Right forelimb (tissue), 1 donor: ENCODE data around the gene HLA-DQB1.

ENCODE experiments used
- DNase-seq: peaks from one replicate; pipeline ENCODE4 v3.0.0-alpha.2; 2018

HLA-DQB1 gene

GRCh38 chr6:32624565-32624964, 41.9 kb downstream of the HLA-DQB1 start:
- DNase-seq = no peak

- DNase-seq = no peak
Measured at GRCh38 chr6:32623693-32624092, 42.8 kb downstream of the HLA-DQB1 start.

GRCh38 chr6:32622545-32623401, 43.7 kb downstream of the HLA-DQB1 start:
- DNase-seq = no peak

GRCh38 chr6:32621372-32621771, 45.1 kb downstream of the HLA-DQB1 start:
- DNase-seq = no peak

GRCh38 chr6:32617751-32618150, 48.7 kb downstream of the HLA-DQB1 start:
- DNase-seq = no peak

- no peak for DNase-seq
Measured at GRCh38 chr6:32615885-32616532, 50.4 kb downstream of the HLA-DQB1 start.

GRCh38 chr6:32614366-32615081, 51.9 kb downstream of the HLA-DQB1 start:
- DNase-seq = no peak

- DNase-seq = no peak
Measured at GRCh38 chr6:32613475-32613874, 53.0 kb downstream of the HLA-DQB1 start.

GRCh38 chr6:32610682-32611296, 55.7 kb downstream of the HLA-DQB1 start:
- no peak for DNase-seq

GRCh38 chr6:32609731-32610640, 56.5 kb downstream of the HLA-DQB1 start:
- DNase-seq = peak; percentile 45
